ENCODE results near the gene CPLANE1. TPM values are rescaled to one million over a fixed set of nuclear protein-coding genes. Genes with fewer than 3 reads are reported as not detected.

Gene CPLANE1
- total and polyA plus RNA-seq, 2 of the 4 experiments (the other 2 are of a cell fraction), result 4.4 to 17.9 TPM

DNA sequence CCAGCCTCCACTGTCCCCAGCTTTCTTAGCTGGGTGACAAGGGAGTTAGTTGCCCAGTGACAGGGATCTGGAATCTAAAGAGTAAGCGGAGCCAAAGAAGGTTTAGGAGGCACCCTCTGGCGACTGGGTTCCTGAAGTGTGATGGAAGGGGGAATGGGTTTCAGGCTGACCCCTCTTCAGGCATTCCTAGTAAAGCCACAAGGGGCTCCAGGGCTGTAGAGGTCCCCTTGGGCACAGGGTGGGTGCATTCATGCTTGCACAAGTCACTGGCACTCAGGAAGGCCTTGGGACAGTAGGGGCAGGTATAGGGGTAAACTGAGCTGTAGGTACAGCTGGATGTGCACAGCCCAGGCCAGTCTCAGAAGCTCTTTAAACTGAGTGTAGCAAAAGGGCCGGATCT lies 74.2 kb downstream of the CPLANE1 start:
- CTCF ChIA-PET, result interaction anchor here (0.5 kb wide), 1 partner anchor 94 kb away, joined by 3 read pairs; no protein-coding TSS in a partner anchor
- Histone ChIP-seq H3K4me1 (ENCODE audit: control insufficient read depth, insufficient read depth, low read length) (no peaks in the 10 kb centered on the region; the same call in 1 of the 2 replicates), H3K27me3 (ENCODE audit: control insufficient read depth, insufficient read depth, low read length) (no peaks in the 10 kb centered on the region), H2AK5ac (ENCODE audit: low read depth, low read length) (no peak overlapping the region), H3K4me2 (ENCODE audit: low read depth, low read length) (no peak overlapping the region), H3K9ac (ENCODE audit: low read depth, low read length) (no peak overlapping the region), H2BK5ac (ENCODE audit: low read depth, low read length, poor library complexity, severe bottlenecking) (no peak overlapping the region), H3K4ac (ENCODE audit: low read depth, low read length) (no peak overlapping the region), H3K27ac (ENCODE audit: insufficient read depth, low read length) (no peak overlapping the region), H2BK15ac (ENCODE audit: low read depth, low read length) (no peak overlapping the region), H4K91ac (ENCODE audit: insufficient read depth, low read depth, low read length) (no peak overlapping the region), H4K8ac (ENCODE audit: low read depth in 2 of 2, low read length in 2 of 2) (no peak overlapping the region), H3K9me3 (ENCODE audit: control insufficient read depth, insufficient read depth, low read length) (no peaks in the 10 kb centered on the region), H2AFZ (replicated peaks; ENCODE audit: low read length, poor library complexity) (no peak overlapping the region), H3K36me3 (ENCODE audit: control insufficient read depth, insufficient read depth, low read length) (peaks cover 24% of the 10 kb centered on the region), H3K18ac (ENCODE audit: low read depth, low read length) (no peak overlapping the region), H2AK9ac (replicated peaks; ENCODE audit: low read depth, low read length, poor library complexity) (no peak overlapping the region), H3K56ac (ENCODE audit: extremely low read depth, insufficient read depth, low read length) (no peak overlapping the region), H3K79me1 (ENCODE audit: low read depth in 1 of 2, low read length in 2 of 2) (no peaks in the 10 kb centered on the region), H4K20me1 (ENCODE audit: insufficient read depth, low read length) (no peaks in the 10 kb centered on the region), H3K4me3 (ENCODE audit: insufficient read depth, low read depth, low read length) (no peak overlapping the region), H2BK120ac (ENCODE audit: low read depth, low read length) (no peak overlapping the region), H3K23ac (ENCODE audit: low read depth, low read length) (no peak overlapping the region), H4K5ac (ENCODE audit: low read depth, low read length) (no peak overlapping the region), H3K14ac (replicated peaks; ENCODE audit: low read depth, low read length) (no peak overlapping the region), H2BK20ac (ENCODE audit: low read depth, low read length) (no peak overlapping the region), H3K9me1 (ENCODE audit: insufficient read depth, low read length) (no peaks in the 10 kb centered on the region)
- TF ChIP-seq MAFK (IDR thresholded peaks at IDR 0.05; ENCODE audit: low read depth, low read length) (no peak), BHLHE40 (IDR thresholded peaks at IDR 0.05; ENCODE audit: low read depth, low read length) (no peak), CEBPB (IDR thresholded peaks at IDR 0.05; ENCODE audit: low read depth, low read length) (no peak), FOS (IDR thresholded peaks at IDR 0.05; ENCODE audit: low read depth, low read length) (no peak), RFX5 (IDR thresholded peaks at IDR 0.05; ENCODE audit: low read depth, low read length) (no peak), SMC3 (IDR thresholded peaks at IDR 0.05; ENCODE audit: low read depth, low read length) (no peak), MXI1 (IDR thresholded peaks at IDR 0.05; ENCODE audit: borderline replicate concordance, low read depth, low read length) (no peak), CHD1 (IDR thresholded peaks at IDR 0.05; ENCODE audit: low read depth, low read length) (no peak), NFE2L2 (IDR thresholded peaks at IDR 0.05; ENCODE audit: low read depth, low read length) (no peak)
- TF ChIP-seq, protein P1, sequence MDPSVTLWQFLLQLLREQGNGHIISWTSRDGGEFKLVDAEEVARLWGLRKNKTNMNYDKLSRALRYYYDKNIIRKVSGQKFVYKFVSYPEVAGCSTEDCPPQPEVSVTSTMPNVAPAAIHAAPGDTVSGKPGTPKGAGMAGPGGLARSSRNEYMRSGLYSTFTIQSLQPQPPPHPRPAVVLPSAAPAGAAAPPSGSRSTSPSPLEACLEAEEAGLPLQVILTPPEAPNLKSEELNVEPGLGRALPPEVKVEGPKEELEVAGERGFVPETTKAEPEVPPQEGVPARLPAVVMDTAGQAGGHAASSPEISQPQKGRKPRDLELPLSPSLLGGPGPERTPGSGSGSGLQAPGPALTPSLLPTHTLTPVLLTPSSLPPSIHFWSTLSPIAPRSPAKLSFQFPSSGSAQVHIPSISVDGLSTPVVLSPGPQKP (IDR thresholded peaks at IDR 0.05; ENCODE audit: borderline replicate concordance, low read depth, low read length), result no peak
- TF ChIP-seq, protein P2, sequence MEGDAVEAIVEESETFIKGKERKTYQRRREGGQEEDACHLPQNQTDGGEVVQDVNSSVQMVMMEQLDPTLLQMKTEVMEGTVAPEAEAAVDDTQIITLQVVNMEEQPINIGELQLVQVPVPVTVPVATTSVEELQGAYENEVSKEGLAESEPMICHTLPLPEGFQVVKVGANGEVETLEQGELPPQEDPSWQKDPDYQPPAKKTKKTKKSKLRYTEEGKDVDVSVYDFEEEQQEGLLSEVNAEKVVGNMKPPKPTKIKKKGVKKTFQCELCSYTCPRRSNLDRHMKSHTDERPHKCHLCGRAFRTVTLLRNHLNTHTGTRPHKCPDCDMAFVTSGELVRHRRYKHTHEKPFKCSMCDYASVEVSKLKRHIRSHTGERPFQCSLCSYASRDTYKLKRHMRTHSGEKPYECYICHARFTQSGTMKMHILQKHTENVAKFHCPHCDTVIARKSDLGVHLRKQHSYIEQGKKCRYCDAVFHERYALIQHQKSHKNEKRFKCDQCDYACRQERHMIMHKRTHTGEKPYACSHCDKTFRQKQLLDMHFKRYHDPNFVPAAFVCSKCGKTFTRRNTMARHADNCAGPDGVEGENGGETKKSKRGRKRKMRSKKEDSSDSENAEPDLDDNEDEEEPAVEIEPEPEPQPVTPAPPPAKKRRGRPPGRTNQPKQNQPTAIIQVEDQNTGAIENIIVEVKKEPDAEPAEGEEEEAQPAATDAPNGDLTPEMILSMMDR (conservative IDR thresholded peaks at IDR 0.05; ENCODE audit: low read depth, low read length), result no peak
- WGBS, 2 experiments (ENCODE audit: extremely low coverage in 2 of 2, insufficient read length in 1 of 2), result 72% methylated on average over 2 of the region's 3 CpGs; no CpG with 5 or more reads in 1 of the 2 experiments
- POLR2A ChIA-PET (ENCODE audit: unreplicated experiment), result no interaction called here
- no TSS peak for BruUV-seq (replicated peaks)
- DNase-seq (no peak), ATAC-seq (ENCODE audit: low read depth) (no peak)
- dilution Hi-C loops (cut with HindIII; ENCODE audit: low sequenced_read_pairs, unreplicated experiment), result no loop called here
- in situ Hi-C loops (cut with MboI; ENCODE audit: low sequenced_read_pairs), result no loop called here
- intact Hi-C loops (cut with micrococcal nuclease), result loop anchor here (10.0 kb wide), 1 partner anchor 130 kb away; no protein-coding TSS in a partner anchor
